CD4-positive, alpha-beta T cell (primary cell): ENCODE results near the gene CREB3L2. TPM values are rescaled to one million over a fixed set of nuclear protein-coding genes. Genes with fewer than 3 reads are reported as not detected.

Source experiments
- ATAC-seq: fragments of 200-7000 bp; cut with Tn5 transposase; one replicate; pipeline ENCODE4 v1.10.0; 2022; ENCODE audit warnings: mild to moderate bottlenecking; ENCODE audit not compliant: poor library complexity
- CTCF ChIA-PET: fragments of 350-600 bp; sonication (Branson Sonifier 250); formaldehyde crosslinking; loops from one replicate; lab custom pipeline; 2021; ENCODE audit warnings: antibody characterized with exemption, inconsistent platforms; lab: Charles Lee
- POLR2A ChIA-PET: fragments of 350-600 bp; sonication (Branson Sonifier 250); formaldehyde crosslinking; loops from one replicate; lab custom pipeline; 2021; ENCODE audit warnings: antibody characterized with exemption, inconsistent platforms; lab: Charles Lee
- DNase-seq, 14 experiments: peaks; one replicate each; pipeline ENCODE4 v3.0.0-alpha.2; 2013 to 2020; ENCODE audit warnings: mixed read lengths in 2 of 14
- H3K27ac ChIP-seq, 2 donors: one replicate each; pipeline versions ENCODE4 v1.5.1 to v1.7.0; 2013; ENCODE audit warnings: low read length in 2 of 2, low read depth in 1 of 2, mild to moderate bottlenecking in 1 of 2
- H3K27me3 ChIP-seq, 2 experiments: 1 replicate in 1 of 2; 2 replicates in 1 of 2; pipeline versions ENCODE4 v1.6.1 to v1.7.0; 2013; ENCODE audit warnings: low read length in 2 of 2, control low read depth in 1 of 2, mild to moderate bottlenecking in 1 of 2, moderate library complexity in 1 of 2; ENCODE audit not compliant: insufficient read depth in 2 of 2, control insufficient read depth in 1 of 2
- H3K36me3 ChIP-seq: one replicate; pipeline ENCODE4 v1.6.1; 2013; ENCODE audit warnings: low read length, control low read depth; ENCODE audit not compliant: insufficient read depth
- H3K4me1 ChIP-seq: one replicate; pipeline ENCODE4 v1.6.1; 2013; ENCODE audit warnings: low read length, control low read depth; ENCODE audit not compliant: insufficient read depth
- H3K4me3 ChIP-seq: one replicate; pipeline ENCODE4 v1.5.1; 2013; ENCODE audit warnings: mild to moderate bottlenecking, low read length, moderate library complexity
- H3K9me3 ChIP-seq, 2 experiments: 1 replicate in 1 of 2; 2 replicates in 1 of 2; pipeline versions ENCODE4 v1.6.1 to v1.7.0; 2013; ENCODE audit warnings: low read length in 2 of 2, mild to moderate bottlenecking in 2 of 2, control low read depth in 1 of 2, moderate library complexity in 1 of 2; ENCODE audit not compliant: control insufficient read depth in 1 of 2, insufficient read depth in 1 of 2
- H3K27ac Mint-ChIP-seq: one replicate; pipeline ENCODE4 v1.8.0; 2020; ENCODE audit warnings: mixed read lengths
- H3K27me3 Mint-ChIP-seq: one replicate; pipeline ENCODE4 v1.8.0; 2021; ENCODE audit warnings: mixed read lengths
- H3K36me3 Mint-ChIP-seq: one replicate; pipeline ENCODE4 v1.8.0; 2021; ENCODE audit warnings: low read depth, mixed read lengths
- H3K4me1 Mint-ChIP-seq: one replicate; pipeline ENCODE4 v1.8.0; 2021; ENCODE audit warnings: low read depth, mixed read lengths
- H3K4me3 Mint-ChIP-seq: one replicate; pipeline ENCODE4 v1.8.0; 2020; ENCODE audit warnings: mild to moderate bottlenecking, mixed read lengths
- H3K9me3 Mint-ChIP-seq: one replicate; pipeline ENCODE4 v1.8.0; 2020; ENCODE audit warnings: mixed read lengths
- CTCF ChIP-seq: fragments of 200-600 bp; IDR thresholded peaks from one replicate; pipeline ENCODE4 v1.8.0; 2022; ENCODE audit warnings: antibody characterized with exemption, mild to moderate bottlenecking
- intact Hi-C, 2 experiments: fragments of 100-400 bp; cut with DNase I in 1 of 2; cut with micrococcal nuclease in 1 of 2; formaldehyde crosslinking; loops; one replicate each; pipeline versions ENCODE4 v1.15.1 to v1.9.0; 2023 to 2025; cut with DNase I, micrococcal nuclease
- total RNA-seq, 174 experiments: library from RNA in 2 of 174; stranded (reverse) in 2 of 174; gene quantifications; one replicate each; pipeline ENCODE4 v1.2.3 and lab custom pipeline; 2021 to 2026

The CREB3L2 gene
- total RNA-seq, 2 experiments from 2014 or later: 11.7 to 12.9 TPM

- Histone ChIP-seq H3K4me3 (no peak overlapping the region), H3K36me3 (peaks cover 4% of the 10 kb centered on the region), H3K27ac (no peak overlapping the region), H3K9me3 (peaks cover 6 to 11% of the 10 kb centered on the region in 2 experiments), H3K4me1 (peaks cover 12% of the 10 kb centered on the region), H3K27me3 (no peaks in the 10 kb centered on the region)
- Mint-ChIP-seq H3K9me3 (peaks cover 2% of the 10 kb centered on the region), H3K27ac (no peak overlapping the region), H3K27me3 (no peaks in the 10 kb centered on the region), H3K36me3 (peaks cover 32% of the 10 kb centered on the region), H3K4me3 (no peak overlapping the region), H3K4me1 (peaks cover 8% of the 10 kb centered on the region)
- ATAC-seq (no peak), DNase-seq (no peak)
- POLR2A ChIA-PET: no interaction called here
- CTCF ChIA-PET: interaction anchor here (1.1 kb wide), 1 partner anchor 15 kb away, joined by 4 read pairs; the partner anchor contains the start of gene CREB3L2
- intact Hi-C loops: no loop called here
- no peak for TF ChIP-seq CTCF
Observed at GRCh38 chr7:137987563-137987962, 14.3 kb downstream of the CREB3L2 start.

DNA sequence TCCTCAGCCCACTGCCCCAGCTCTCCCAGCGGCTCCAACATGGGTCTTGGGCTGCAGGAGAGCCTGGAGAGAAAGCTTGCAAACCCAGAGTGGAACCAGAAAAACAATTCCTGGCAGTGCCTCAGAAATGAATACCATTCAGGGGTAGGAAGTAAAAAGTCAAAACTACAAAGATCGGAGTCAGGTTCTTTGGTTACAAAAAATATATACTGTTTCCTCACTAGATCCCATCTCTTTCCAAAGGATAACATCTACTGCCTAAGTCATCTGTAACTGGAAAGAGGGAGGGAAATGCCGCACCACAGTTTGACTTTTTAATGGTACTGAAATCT is 14.9 kb downstream of the CREB3L2 start:
- DNase-seq (no peak), ATAC-seq (no peak)
- intact Hi-C loops: no loop called here
- H3K9me3 Mint-ChIP-seq: peaks cover 3% of the 10 kb centered on the region
- H3K4me1 Mint-ChIP-seq: peaks cover 2% of the 10 kb centered on the region
- Histone ChIP-seq H3K27ac (no peak overlapping the region), H3K4me3 (no peak overlapping the region), H3K9me3 (peaks cover 6 to 11% of the 10 kb centered on the region in 2 experiments), H3K4me1 (peaks cover 8% of the 10 kb centered on the region), H3K36me3 (peaks cover 4% of the 10 kb centered on the region), H3K27me3 (no peaks in the 10 kb centered on the region)
- peaks cover 30% of the 10 kb centered on the region for H3K36me3 Mint-ChIP-seq
- no peak overlapping the region for H3K4me3 Mint-ChIP-seq
- CTCF ChIA-PET: interaction anchor here (1.1 kb wide), 1 partner anchor 15 kb away, joined by 4 read pairs; the partner anchor contains the start of gene CREB3L2
- no peak overlapping the region for H3K27ac Mint-ChIP-seq
- TF ChIP-seq CTCF: no peak
- POLR2A ChIA-PET: no interaction called here
- H3K27me3 Mint-ChIP-seq: no peaks in the 10 kb centered on the region

DNA sequence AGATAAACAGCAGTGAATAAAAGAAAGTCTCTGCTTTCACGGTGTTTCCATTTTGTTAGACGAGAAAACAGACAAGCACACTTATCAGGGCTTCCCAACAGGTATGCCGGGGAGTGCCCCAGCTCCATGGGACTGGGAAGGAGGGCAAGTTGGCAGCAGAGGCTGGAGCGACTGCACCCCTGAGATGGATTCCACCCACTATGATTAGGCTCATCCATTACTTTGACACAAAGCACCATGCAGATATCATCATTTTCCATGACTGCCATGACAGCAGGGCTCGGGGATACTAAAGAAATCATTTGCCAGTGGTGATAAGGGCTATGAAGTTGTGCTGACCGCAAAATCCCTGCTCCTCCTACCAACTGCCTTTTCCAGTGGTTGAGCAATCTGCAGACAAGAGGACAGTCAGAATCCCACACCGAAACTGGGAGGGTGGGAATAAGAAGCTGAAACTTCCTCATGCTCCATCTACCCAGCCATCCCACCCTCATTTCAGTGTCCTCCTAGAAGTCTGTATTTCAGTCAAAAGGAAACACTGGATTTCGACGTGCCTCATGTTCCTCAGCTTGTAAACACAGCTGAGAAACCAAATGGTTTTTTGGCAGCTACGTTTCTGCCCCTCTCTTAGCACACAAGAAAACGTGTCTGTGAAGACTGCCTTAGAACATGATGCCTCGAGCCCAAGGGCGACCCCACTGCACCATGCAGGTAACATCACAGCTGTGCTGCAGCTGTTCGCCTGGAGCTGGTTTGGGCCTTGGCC is 15.5 kb downstream of the CREB3L2 start:
- H3K4me1 ChIP-seq: peaks cover 8% of the 10 kb centered on the region
- intact Hi-C loops: no loop called here
- no peak overlapping the region for H3K27ac Mint-ChIP-seq
- no peak overlapping the region for H3K27ac ChIP-seq
- H3K27me3 ChIP-seq: no peaks in the 10 kb centered on the region
- H3K36me3 ChIP-seq: peaks cover 4% of the 10 kb centered on the region
- no peak overlapping the region for H3K4me3 ChIP-seq
- H3K36me3 Mint-ChIP-seq: peaks cover 32% of the 10 kb centered on the region
- H3K4me3 Mint-ChIP-seq: no peak overlapping the region
- peaks cover 6 to 11% of the 10 kb centered on the region in 2 experiments for H3K9me3 ChIP-seq
- CTCF ChIA-PET: no interaction called here
- POLR2A ChIA-PET: no interaction called here
- ATAC-seq: no peak
- no peak for TF ChIP-seq CTCF
- H3K27me3 Mint-ChIP-seq: no peaks in the 10 kb centered on the region
- H3K4me1 Mint-ChIP-seq: no peaks in the 10 kb centered on the region
- DNase-seq: no peak
- H3K9me3 Mint-ChIP-seq: peaks cover 3% of the 10 kb centered on the region
